K562 (cell line): ENCODE measurements around the gene ABCA3.

Source experiments
- CHD1 ChIP-seq: fragments of 200-600 bp; sonication (generic); IDR thresholded peaks from one replicate; pipeline ENCODE4 v1.6.1; 2012; ENCODE audit warnings: mild to moderate bottlenecking, moderate library complexity, low read length, inconsistent platforms
- CTCF ChIP-seq, 3 experiments: IDR thresholded peaks in 2 of 3; conservative IDR thresholded peaks in 1 of 3; 2 replicates each; pipeline ENCODE4 v1.5.1; 2011 to 2012; ENCODE audit warnings: low read length in 3 of 3, mild to moderate bottlenecking in 3 of 3, control low read depth in 2 of 3, improper control_type of control experiment in 1 of 3, inconsistent platforms in 1 of 3, low read depth in 1 of 3, mixed read lengths in 1 of 3, moderate library complexity in 1 of 3; ENCODE audit not compliant: insufficient read depth in 2 of 3
- MAZ ChIP-seq, 2 experiments: fragments of 450-650 bp in 1 of 2; sonication (generic) in 1 of 2; formaldehyde crosslinking; IDR thresholded peaks in 1 of 2; conservative IDR thresholded peaks in 1 of 2; 2 replicates each; pipeline versions ENCODE4 v1.4.0 to v1.5.0; 2020; ENCODE audit warnings: mild to moderate bottlenecking in 1 of 2, missing genetic modification reagents in 1 of 2
- MEIS2 ChIP-seq: fragments of 450-650 bp; IDR thresholded peaks from 2 replicates; pipeline ENCODE4 v1.6.1; 2014; ENCODE audit warnings: mild to moderate bottlenecking; ENCODE audit not compliant: partially characterized antibody
- MIER1 ChIP-seq: fragments of 450-650 bp; IDR thresholded peaks from 2 replicates; pipeline ENCODE4 v1.6.1; 2016; ENCODE audit warnings: antibody characterized with exemption, mild to moderate bottlenecking, low read depth
- MTA3 ChIP-seq: fragments of 450-650 bp; formaldehyde crosslinking; IDR thresholded peaks from 2 replicates; pipeline ENCODE4 v1.6.1; 2017; ENCODE audit warnings: mild to moderate bottlenecking, borderline replicate concordance
- NR4A1 ChIP-seq, 2 experiments: fragments of 250-450 bp in 1 of 2; fragments of 450-650 bp in 1 of 2; sonication (Bioruptor Pico) in 1 of 2; IDR thresholded peaks; 2 replicates each; pipeline versions ENCODE4 v1.4.0 to v1.6.1; 2016 to 2020; ENCODE audit warnings: mild to moderate bottlenecking in 2 of 2, missing compliant biosample characterization in 1 of 2, missing genetic modification characterization in 1 of 2, moderate library complexity in 1 of 2
- SNRNP70 ChIP-seq: fragments of 200-400 bp; formaldehyde crosslinking; optimal IDR thresholded peaks from 2 replicates; pipeline ENCODE3; 2017; ENCODE audit warnings: low read depth, low read length
- SP1 ChIP-seq: sonication (generic); formaldehyde crosslinking; IDR thresholded peaks from 2 replicates; pipeline ENCODE4 v1.8.1; 2022; ENCODE audit warnings: mild to moderate bottlenecking, missing genetic modification reagents
- USF2 ChIP-seq: sonication (generic); formaldehyde crosslinking; IDR thresholded peaks from 2 replicates; pipeline ENCODE4 v1.5.0; 2020; ENCODE audit warnings: missing genetic modification reagents

GRCh38 chr16:2230376-2230775 lies 110.2 kb downstream of the ABCA3 start:
- no peak for TF ChIP-seq CTCF (IDR thresholded peaks at IDR 0.05 in 2 of 3, conservative IDR thresholded peaks at IDR 0.05 in 1 of 3; ENCODE audit: insufficient read depth in 2 of 3, low read depth in 1 of 3, low read length in 3 of 3)
- TF ChIP-seq MEIS2, result no peak
- no peak for TF ChIP-seq CHD1
- no peak for TF ChIP-seq SP1 (CRISPR knock-in tag)
- no peak for TF ChIP-seq NR4A1 (CRISPR knock-in tag; IDR thresholded peaks at IDR 0.05)
- TF ChIP-seq NR4A1 (tag; IDR thresholded peaks at IDR 0.05), result no peak
- no peak for TF ChIP-seq MTA3
- TF ChIP-seq MAZ (CRISPR knock-in tag; conservative IDR thresholded peaks at IDR 0.05 in 1 of 2, IDR thresholded peaks at IDR 0.05 in 1 of 2), result no peak
- no peak for TF ChIP-seq USF2 (CRISPR knock-in tag)
- TF ChIP-seq SNRNP70, result no peak
- TF ChIP-seq MIER1, result no peak
